ENCODE results near the gene CCND1. TPM values are rescaled to one million over a fixed set of nuclear protein-coding genes. Genes with fewer than 3 reads are reported as not detected.

CCND1 gene
- total and polyA plus RNA-seq, 11 donors, result 27.9 to 312 (median 144) TPM

GRCh38 chr11:69595805-69596665 lies 44.9 kb upstream of the CCND1 start:
- DNase-seq, result no peak
- H3K4me1 ChIP-seq, result no peaks in the 10 kb centered on the region
- H3K27ac ChIP-seq, result no peak overlapping the region
- intact Hi-C loops (cut with DNase I), result no loop called here
- H3K36me3 ChIP-seq, result no peaks in the 10 kb centered on the region
- no peaks in the 10 kb centered on the region for H3K27me3 ChIP-seq
- WGBS, 4 donors, result 73 to 84% (median 80%) methylated on average over 18 of the region's 18 CpGs
- TF ChIP-seq POLR2A (IDR thresholded peaks at IDR 0.05), result no peak
- TF ChIP-seq CTCF (IDR thresholded peaks at IDR 0.05), result no peak
- peaks cover 0 to 7% (median 0%) of the 10 kb centered on the region in 12 donors for H3K9me3 ChIP-seq
- no peak for ATAC-seq
- no peak overlapping the region for H3K4me3 ChIP-seq

- ATAC-seq (peak in 2 of 4 donors; percentile 48 to 64), DNase-seq (no peak)
- no peaks in the 10 kb centered on the region for H3K4me1 ChIP-seq
- no peaks in the 10 kb centered on the region for H3K36me3 ChIP-seq
- intact Hi-C loops (cut with DNase I), result no loop called here
- no peak overlapping the region for H3K4me3 ChIP-seq
- H3K27me3 ChIP-seq, result peaks cover 0 to 3% (median 0%) of the 10 kb centered on the region in 9 donors
- TF ChIP-seq POLR2A (IDR thresholded peaks at IDR 0.05) (no peak), CTCF (IDR thresholded peaks at IDR 0.05) (peak in 7 of 12 donors; percentile 15 to 37 (median 28))
- no peak overlapping the region for H3K27ac ChIP-seq
- 70 to 76% (median 73%) methylated on average over 5 of the region's 5 CpGs for WGBS, 4 donors
- H3K9me3 ChIP-seq, result no peaks in the 10 kb centered on the region
These were observed 42.8 kb upstream of the CCND1 start for GRCh38 chr11:69598147-69598546.

- ATAC-seq (no peak), DNase-seq (no peak)
- Histone ChIP-seq H3K27me3 (peaks cover 0 to 3% (median 0%) of the 10 kb centered on the region in 9 donors), H3K27ac (no peak overlapping the region), H3K36me3 (no peaks in the 10 kb centered on the region), H3K4me3 (no peak overlapping the region), H3K9me3 (no peaks in the 10 kb centered on the region), H3K4me1 (no peaks in the 10 kb centered on the region)
- 67 to 76% (median 70%) methylated on average over 11 of the region's 11 CpGs for WGBS, 4 donors
- TF ChIP-seq POLR2A (IDR thresholded peaks at IDR 0.05), result no peak
- no peak for TF ChIP-seq CTCF (IDR thresholded peaks at IDR 0.05)
- intact Hi-C loops (cut with DNase I), result no loop called here
These were observed 41.5 kb upstream of the CCND1 start for GRCh38 chr11:69599502-69599901.

- H3K4me1 ChIP-seq, result no peaks in the 10 kb centered on the region
- H3K4me3 ChIP-seq, result no peak overlapping the region
- H3K27me3 ChIP-seq, result peaks cover 0 to 3% (median 0%) of the 10 kb centered on the region in 9 donors
- DNase-seq, result no peak
- intact Hi-C loops (cut with DNase I), result no loop called here
- WGBS, 4 donors, result 78 to 88% (median 85%) methylated on average over 6 of the region's 6 CpGs
- H3K36me3 ChIP-seq, result no peaks in the 10 kb centered on the region
- ATAC-seq, result no peak
- TF ChIP-seq POLR2A (IDR thresholded peaks at IDR 0.05) (no peak), CTCF (IDR thresholded peaks at IDR 0.05) (no peak)
- H3K27ac ChIP-seq, result no peak overlapping the region
- H3K9me3 ChIP-seq, result no peaks in the 10 kb centered on the region
These were observed 41.0 kb upstream of the CCND1 start for GRCh38 chr11:69600001-69600400.

Measured in heart left ventricle (tissue), 16 donors.